Activated T-helper 9 cell treated with anti-CD3 and anti-CD28 coated beads, Interleukin-2, amount 50 U/mL, for 16 hours (primary cell): Measurements from ENCODE around the gene IPCEF1.

Experiments
- DNase-seq: peaks from one replicate; pipeline ENCODE4 v3.0.0-alpha.2; 2020; ENCODE audit warnings: low read depth

The IPCEF1 gene

GRCh38 chr6:154159126-154159525 lies 197.5 kb downstream of the IPCEF1 start:
- DNase-seq, result no peak

DNA sequence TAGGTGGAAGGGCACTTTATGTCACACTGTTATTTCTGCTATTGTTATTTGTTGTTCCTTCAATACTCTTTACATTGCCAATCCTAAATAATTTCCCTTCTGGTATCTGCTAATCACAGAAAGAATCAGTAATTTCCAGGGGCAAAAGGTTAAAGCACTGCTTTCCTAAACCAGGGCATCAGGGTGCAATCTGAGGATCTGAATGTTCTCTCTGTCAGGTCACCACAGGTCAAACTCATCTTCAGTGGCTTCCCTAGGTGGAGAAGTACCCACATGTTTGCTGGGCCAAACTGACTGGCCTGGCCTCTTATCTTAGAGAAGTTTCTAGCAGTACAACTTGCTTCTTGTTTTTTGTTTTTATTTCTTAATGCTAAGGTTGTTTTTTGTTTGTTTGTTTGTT lies 198.9 kb downstream of the IPCEF1 start:
- no peak for DNase-seq

GRCh38 chr6:154157082-154157481 lies 199.5 kb downstream of the IPCEF1 start:
- peak; percentile 9 for DNase-seq

GRCh38 chr6:154156135-154156896 lies 200.3 kb downstream of the IPCEF1 start:
- DNase-seq, result peak; percentile 39

GRCh38 chr6:154154389-154154967 lies 202.1 kb downstream of the IPCEF1 start:
- peak; percentile 45 for DNase-seq

- DNase-seq, result no peak
Measured at GRCh38 chr6:154143753-154144152, 212.8 kb downstream of the IPCEF1 start.

DNA sequence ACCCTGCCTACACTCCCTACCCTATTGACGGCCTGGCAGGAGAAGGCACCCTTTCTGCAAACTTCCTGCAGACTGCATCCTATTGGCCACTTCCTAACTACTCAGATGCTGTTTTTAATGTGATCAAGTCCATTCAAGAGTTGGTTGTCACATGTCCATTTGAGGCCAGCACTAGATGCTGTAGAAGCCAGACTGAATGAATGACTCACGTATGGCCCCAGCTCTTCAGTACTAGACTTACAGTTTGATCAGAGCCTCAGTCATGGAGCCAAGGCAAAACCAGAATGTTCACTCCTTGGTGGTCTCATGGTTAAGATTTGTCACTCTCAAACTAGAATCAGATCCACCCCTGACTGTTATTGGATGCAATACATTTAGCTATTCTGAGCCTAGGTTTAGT lies 215.9 kb downstream of the IPCEF1 start:
- DNase-seq, result no peak

DNA sequence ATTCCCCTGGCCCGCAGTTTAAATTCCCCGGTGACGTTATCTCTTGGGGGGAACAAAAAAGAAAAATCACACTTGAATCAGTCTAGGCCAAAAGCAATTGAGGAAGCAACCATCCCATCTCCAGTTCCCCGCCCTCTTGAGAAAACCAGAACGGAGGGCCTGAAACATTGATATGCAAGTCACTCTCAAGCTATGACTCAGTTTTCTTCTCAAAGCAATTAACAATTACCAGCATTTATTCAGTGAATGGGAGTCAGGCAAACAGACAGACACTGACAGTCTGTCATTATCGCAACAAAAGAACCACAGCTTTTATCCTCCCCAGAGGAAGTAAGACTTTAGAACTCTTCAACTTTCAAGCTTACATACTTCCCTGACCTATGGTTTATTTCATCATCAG lies 216.7 kb downstream of the IPCEF1 start:
- DNase-seq, result no peak

DNA sequence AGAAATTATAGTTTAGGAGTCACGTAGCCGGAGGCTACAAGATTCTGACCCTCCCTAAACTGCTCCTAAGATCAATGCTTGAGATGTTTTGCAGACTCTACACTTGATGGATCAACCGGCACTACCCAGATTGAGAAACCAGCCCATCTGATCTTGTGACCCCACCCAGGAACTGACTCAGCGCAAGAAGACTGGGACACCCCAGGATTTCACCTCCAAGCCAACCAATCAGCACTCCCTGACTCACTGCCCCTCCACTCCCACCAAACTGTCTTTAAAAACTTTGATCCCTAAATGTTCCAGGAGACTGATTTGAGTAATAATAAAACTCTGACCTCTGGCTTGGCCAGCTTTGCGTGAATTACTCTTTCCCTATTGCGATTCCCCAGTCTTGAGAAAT lies 217.8 kb downstream of the IPCEF1 start:
- DNase-seq, result no peak

DNA sequence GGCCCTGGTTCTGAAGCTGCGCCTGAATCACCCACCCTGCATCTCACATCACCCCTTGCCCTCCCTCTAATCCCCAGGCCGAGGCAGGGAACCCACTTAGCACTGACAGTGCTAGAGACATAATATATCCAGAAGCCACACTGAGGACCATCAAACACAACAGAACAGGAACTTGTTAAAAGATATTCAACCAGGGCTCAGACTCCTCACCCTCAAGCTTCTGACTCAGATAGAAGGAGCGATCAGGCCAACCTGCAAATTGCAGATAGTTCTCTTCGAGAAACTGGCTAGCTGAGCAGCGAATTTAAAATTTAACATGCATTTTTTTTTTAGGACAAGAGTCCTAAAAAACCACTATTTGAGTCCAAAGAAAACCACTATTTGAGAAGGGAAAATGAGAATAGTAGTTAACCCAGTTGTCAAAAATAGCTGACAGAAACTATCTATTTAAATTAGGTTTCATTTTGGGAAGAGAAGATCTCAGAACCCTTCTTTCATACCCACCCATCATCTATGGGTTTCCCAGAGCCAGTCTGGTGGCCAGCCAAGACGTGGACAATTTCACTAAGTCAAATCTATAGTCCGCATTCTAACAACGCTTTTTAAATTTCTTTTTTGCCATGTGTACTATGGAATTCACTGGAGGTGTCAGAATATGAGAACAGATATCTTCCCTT lies 222.0 kb downstream of the IPCEF1 start:
- DNase-seq, result no peak

DNA sequence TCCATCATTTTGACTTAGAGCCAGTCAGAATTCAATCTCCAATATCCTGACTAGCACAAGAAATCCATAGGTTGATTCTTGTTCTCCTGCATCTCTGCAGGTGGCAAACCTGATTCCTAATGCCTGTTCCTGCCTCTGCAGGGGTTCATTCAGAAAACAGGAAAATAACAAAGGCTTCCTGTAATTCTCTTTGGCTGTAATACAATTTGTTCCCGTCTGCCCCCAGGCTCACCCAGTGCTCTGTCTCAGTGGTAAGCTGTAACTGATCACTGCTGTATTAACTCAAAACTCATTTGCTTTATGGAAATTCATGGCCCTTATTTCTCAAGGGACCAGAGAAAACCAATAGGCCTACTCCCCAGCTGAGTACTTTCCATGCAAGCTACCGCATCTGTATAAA lies 228.9 kb downstream of the IPCEF1 start:
- DNase-seq, result no peak

DNA sequence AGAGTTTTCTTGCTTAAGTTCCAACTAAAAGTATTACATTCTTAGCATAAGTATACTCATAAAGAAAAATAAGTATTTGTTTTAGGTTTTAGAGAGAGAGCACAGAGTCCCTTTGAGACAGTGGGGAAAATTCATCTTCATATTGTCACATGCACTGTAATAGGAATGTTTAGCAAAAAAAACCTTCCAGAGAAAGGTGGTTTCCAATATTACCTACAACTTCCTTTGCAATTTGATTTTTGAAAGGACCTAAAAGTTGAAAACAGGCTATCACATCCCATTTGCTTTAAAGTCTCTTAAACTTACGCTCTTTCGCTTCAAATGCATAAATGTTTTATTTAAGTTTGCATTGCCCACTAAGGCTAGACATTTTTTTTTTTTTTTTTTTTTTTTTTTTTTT lies 231.2 kb downstream of the IPCEF1 start:
- DNase-seq, result no peak

GRCh38 chr6:154123155-154123956 lies 233.2 kb downstream of the IPCEF1 start:
- no peak for DNase-seq

DNA sequence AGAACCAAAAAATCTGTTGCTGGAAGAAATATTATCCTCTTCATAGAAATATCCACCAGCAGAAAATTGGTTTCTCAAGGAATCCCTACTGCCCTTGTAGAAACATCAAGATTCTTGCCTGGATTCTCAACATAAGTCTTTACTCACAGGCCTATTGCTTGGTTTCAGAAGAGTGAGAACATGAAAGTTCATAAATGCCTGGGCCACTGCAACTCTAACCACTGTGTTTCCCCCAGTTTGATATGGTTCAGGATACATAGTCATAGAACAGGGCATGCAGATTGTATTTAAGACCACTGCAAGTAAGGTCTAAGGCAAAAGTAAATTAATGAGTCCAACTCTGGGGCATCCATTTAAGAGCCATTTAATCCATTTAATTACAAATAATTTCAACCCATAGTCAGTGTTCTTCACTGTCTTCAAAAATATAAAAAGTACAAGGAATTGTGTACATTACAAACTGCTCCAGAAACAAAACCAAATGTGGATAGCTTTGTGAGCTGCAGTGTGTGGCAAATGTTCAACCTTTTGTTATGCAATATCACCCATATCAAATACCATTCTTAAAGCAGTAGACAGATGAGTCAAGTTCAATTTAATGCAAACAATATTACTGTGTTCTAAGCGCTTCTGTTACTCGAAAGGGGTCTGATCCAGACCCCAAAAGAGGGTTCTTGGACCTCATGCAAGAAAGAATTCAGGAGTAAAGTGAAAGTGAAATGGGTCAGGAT lies 234.2 kb downstream of the IPCEF1 start:
- no peak for DNase-seq

DNA sequence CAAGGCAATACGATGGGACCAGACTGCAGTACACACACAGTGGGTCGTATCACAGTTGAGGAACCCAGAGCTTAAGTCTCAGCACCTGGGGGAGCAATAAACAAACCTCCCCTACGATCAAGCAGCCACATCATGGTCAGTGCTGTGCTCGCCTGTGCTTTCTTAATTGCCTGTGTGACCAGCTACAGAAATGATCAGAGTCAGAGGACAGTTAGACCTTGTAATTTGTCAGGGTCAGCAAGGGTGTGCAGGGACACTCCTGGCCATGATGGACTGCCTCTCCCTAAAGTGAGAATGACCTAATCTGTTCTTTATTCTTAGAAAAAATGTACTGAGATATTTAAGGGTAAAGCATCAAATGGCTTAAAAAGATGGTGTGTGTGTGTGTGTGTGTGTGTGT lies 239.1 kb downstream of the IPCEF1 start:
- DNase-seq, result no peak

GRCh38 chr6:154113392-154113791 lies 243.2 kb downstream of the IPCEF1 start:
- DNase-seq, result no peak

GRCh38 chr6:154112181-154112809 lies 244.3 kb downstream of the IPCEF1 start:
- no peak for DNase-seq

GRCh38 chr6:154111025-154111424 lies 245.6 kb downstream of the IPCEF1 start:
- DNase-seq, result no peak

- DNase-seq, result no peak
Measured at GRCh38 chr6:154106251-154106650, 250.4 kb downstream of the IPCEF1 start.
